Subcutaneous abdominal adipose tissue (tissue), 5 donors: ENCODE results near the gene SNAP47.

Source experiments
- H3K27ac ChIP-seq: one replicate; pipeline ENCODE4 v1.7.0; 2013; ENCODE audit warnings: low read depth, mild to moderate bottlenecking, inconsistent platforms, low read length, moderate library complexity
- H3K27me3 ChIP-seq, 5 donors: one replicate each; pipeline ENCODE4 v1.7.0; 2013; ENCODE audit warnings: low read length in 5 of 5, inconsistent platforms in 1 of 5; ENCODE audit not compliant: control insufficient read depth in 5 of 5, insufficient read depth in 4 of 5
- H3K36me3 ChIP-seq, 5 donors: one replicate each; pipeline ENCODE4 v1.7.0; 2013; ENCODE audit warnings: low read length in 5 of 5; ENCODE audit not compliant: control insufficient read depth in 5 of 5, insufficient read depth in 5 of 5
- H3K4me1 ChIP-seq, 5 donors: one replicate each; pipeline ENCODE4 v1.7.0; 2013; ENCODE audit warnings: low read length in 5 of 5, mild to moderate bottlenecking in 3 of 5, moderate library complexity in 1 of 5; ENCODE audit not compliant: control insufficient read depth in 5 of 5, insufficient read depth in 5 of 5
- H3K4me3 ChIP-seq, 5 donors: one replicate each; pipeline ENCODE4 v1.7.0; 2013; ENCODE audit warnings: low read length in 5 of 5, low read depth in 1 of 5
- H3K9ac ChIP-seq, 5 donors: one replicate each; pipeline ENCODE4 v1.7.0; 2013; ENCODE audit warnings: low read length in 5 of 5, mild to moderate bottlenecking in 4 of 5, moderate library complexity in 3 of 5
- H3K9me3 ChIP-seq, 5 donors: one replicate each; pipeline ENCODE4 v1.7.0; 2013; ENCODE audit warnings: low read length in 5 of 5; ENCODE audit not compliant: control insufficient read depth in 5 of 5
- donor health status: healthy.
- donor health status: healthy.
- donor health status: healthy.
- donor health status: healthy.
- donor health status: healthy.

Gene SNAP47

GRCh38 chr1:227775841-227776240, 40.6 kb downstream of the SNAP47 start:
- Histone ChIP-seq H3K9me3 (no peaks in the 10 kb centered on the region), H3K9ac (no peak overlapping the region), H3K27me3 (no peaks in the 10 kb centered on the region), H3K27ac (no peak overlapping the region), H3K4me1 (peaks cover 0 to 11% (median 9%) of the 10 kb centered on the region in 5 donors), H3K4me3 (no peak overlapping the region), H3K36me3 (peaks cover 0 to 60% (median 31%) of the 10 kb centered on the region in 5 donors)

- H3K36me3 ChIP-seq = peaks cover 0 to 60% (median 36%) of the 10 kb centered on the region in 5 donors
- peaks cover 0 to 11% (median 9%) of the 10 kb centered on the region in 5 donors for H3K4me1 ChIP-seq
- no peak overlapping the region for H3K27ac ChIP-seq
- H3K4me3 ChIP-seq = no peak overlapping the region
- H3K9me3 ChIP-seq = no peaks in the 10 kb centered on the region
- H3K27me3 ChIP-seq = no peaks in the 10 kb centered on the region
- no peak overlapping the region for H3K9ac ChIP-seq
These were observed 41.1 kb downstream of the SNAP47 start for GRCh38 chr1:227776331-227776771.

GRCh38 chr1:227777156-227777555, 41.9 kb downstream of the SNAP47 start:
- Histone ChIP-seq H3K36me3 (peaks cover 0 to 60% (median 34%) of the 10 kb centered on the region in 5 donors), H3K4me3 (no peak overlapping the region), H3K27ac (no peak overlapping the region), H3K9me3 (no peaks in the 10 kb centered on the region), H3K9ac (no peak overlapping the region), H3K27me3 (no peaks in the 10 kb centered on the region), H3K4me1 (peaks cover 0 to 11% (median 9%) of the 10 kb centered on the region in 5 donors)

- no peaks in the 10 kb centered on the region for H3K27me3 ChIP-seq
- H3K4me1 ChIP-seq = peaks cover 0 to 11% (median 9%) of the 10 kb centered on the region in 5 donors
- no peak overlapping the region for H3K9ac ChIP-seq
- peaks cover 0 to 60% (median 38%) of the 10 kb centered on the region in 5 donors for H3K36me3 ChIP-seq
- H3K27ac ChIP-seq = no peak overlapping the region
- H3K4me3 ChIP-seq = no peak overlapping the region
- no peaks in the 10 kb centered on the region for H3K9me3 ChIP-seq
These were observed 42.4 kb downstream of the SNAP47 start for GRCh38 chr1:227777646-227778045.

GRCh38 chr1:227778401-227778947, 43.2 kb downstream of the SNAP47 start:
- H3K36me3 ChIP-seq = peaks cover 0 to 60% (median 37%) of the 10 kb centered on the region in 5 donors
- no peaks in the 10 kb centered on the region for H3K27me3 ChIP-seq
- H3K27ac ChIP-seq = no peak overlapping the region
- no peaks in the 10 kb centered on the region for H3K9me3 ChIP-seq
- H3K9ac ChIP-seq = no peak overlapping the region
- no peak overlapping the region for H3K4me3 ChIP-seq
- peaks cover 0 to 11% (median 9%) of the 10 kb centered on the region in 5 donors for H3K4me1 ChIP-seq

GRCh38 chr1:227779021-227779441, 43.8 kb downstream of the SNAP47 start:
- Histone ChIP-seq H3K27me3 (no peaks in the 10 kb centered on the region), H3K4me3 (no peak overlapping the region), H3K9ac (no peak overlapping the region), H3K36me3 (peaks cover 0 to 60% (median 33%) of the 10 kb centered on the region in 5 donors), H3K9me3 (no peaks in the 10 kb centered on the region), H3K27ac (no peak overlapping the region), H3K4me1 (peaks cover 0 to 11% (median 9%) of the 10 kb centered on the region in 5 donors)

GRCh38 chr1:227779685-227780084, 44.5 kb downstream of the SNAP47 start:
- no peaks in the 10 kb centered on the region for H3K9me3 ChIP-seq
- H3K4me3 ChIP-seq = no peak overlapping the region
- peaks cover 0 to 11% (median 8%) of the 10 kb centered on the region in 5 donors for H3K4me1 ChIP-seq
- no peak overlapping the region for H3K9ac ChIP-seq
- peaks cover 0 to 57% (median 31%) of the 10 kb centered on the region in 5 donors for H3K36me3 ChIP-seq
- no peaks in the 10 kb centered on the region for H3K27me3 ChIP-seq
- no peak overlapping the region for H3K27ac ChIP-seq

GRCh38 chr1:227780101-227781044, 45.1 kb downstream of the SNAP47 start:
- Histone ChIP-seq H3K9me3 (no peaks in the 10 kb centered on the region), H3K27me3 (no peaks in the 10 kb centered on the region), H3K27ac (no peak overlapping the region), H3K4me3 (no peak overlapping the region), H3K4me1 (peaks cover 0 to 5% (median under 1%) of the 10 kb centered on the region in 5 donors), H3K9ac (no peak overlapping the region), H3K36me3 (peaks cover 0 to 52% (median 29%) of the 10 kb centered on the region in 5 donors)

- H3K4me1 ChIP-seq = peaks cover 0 to 9% (median 4%) of the 10 kb centered on the region in 5 donors
- no peak overlapping the region for H3K4me3 ChIP-seq
- H3K27me3 ChIP-seq = peaks cover 0 to 9% (median 0%) of the 10 kb centered on the region in 5 donors
- H3K9ac ChIP-seq = no peak overlapping the region
- peaks cover 0 to 41% (median 25%) of the 10 kb centered on the region in 5 donors for H3K36me3 ChIP-seq
- H3K9me3 ChIP-seq = no peaks in the 10 kb centered on the region
- no peak overlapping the region for H3K27ac ChIP-seq
These were observed 46.2 kb downstream of the SNAP47 start for GRCh38 chr1:227781314-227781930.
